ENCODE results near the gene GOSR1.
"Not testable (repeated sequence)": the region's sequence is repeated elsewhere in the genome, so short reads cannot be mapped to it uniquely, and the experiment has no call there.

The GOSR1 gene

GRCh38 chr17:30505868-30506417, 28.7 kb downstream of the GOSR1 start:
- no peak for DNase-seq (ENCODE audit: low read depth in 2 of 2)

GRCh38 chr17:30506481-30506880, 29.3 kb downstream of the GOSR1 start:
- DNase-seq (ENCODE audit: low read depth in 2 of 2): no peak

- no peak for DNase-seq (ENCODE audit: low read depth in 2 of 2)
Observed at GRCh38 chr17:30513346-30513745, 36.1 kb downstream of the GOSR1 start.

GRCh38 chr17:30514895-30515596, 37.8 kb downstream of the GOSR1 start:
- no peak for DNase-seq (ENCODE audit: low read depth in 2 of 2)

GRCh38 chr17:30517786-30518185, 40.6 kb downstream of the GOSR1 start:
- DNase-seq (ENCODE audit: low read depth in 2 of 2): no peak

- no peak for DNase-seq (ENCODE audit: low read depth in 2 of 2)
Observed at GRCh38 chr17:30519166-30519565, 42.0 kb downstream of the GOSR1 start.

GRCh38 chr17:30519707-30520106, 42.5 kb downstream of the GOSR1 start:
- DNase-seq (ENCODE audit: low read depth in 2 of 2): no peak

- DNase-seq (ENCODE audit: low read depth in 2 of 2): no peak
Observed at GRCh38 chr17:30520436-30520835, 43.2 kb downstream of the GOSR1 start.

- DNase-seq (ENCODE audit: low read depth in 2 of 2): no peak
Observed at GRCh38 chr17:30520882-30521281, 43.7 kb downstream of the GOSR1 start.

- no peak for DNase-seq (ENCODE audit: low read depth in 2 of 2)
Observed at GRCh38 chr17:30521766-30522165, 44.6 kb downstream of the GOSR1 start.

GRCh38 chr17:30523236-30523635, 46.0 kb downstream of the GOSR1 start:
- not testable (repeated sequence) for DNase-seq (ENCODE audit: low read depth in 2 of 2)

- no peak for DNase-seq (ENCODE audit: low read depth in 2 of 2)
Observed at GRCh38 chr17:30524847-30525246, 47.6 kb downstream of the GOSR1 start.

- DNase-seq (ENCODE audit: low read depth in 2 of 2): no peak
Observed at GRCh38 chr17:30526401-30526800, 49.2 kb downstream of the GOSR1 start.

GRCh38 chr17:30528701-30529100, 51.5 kb downstream of the GOSR1 start:
- DNase-seq (ENCODE audit: low read depth in 2 of 2): not testable (repeated sequence)

- DNase-seq (ENCODE audit: low read depth in 2 of 2): no peak
Observed at GRCh38 chr17:30530346-30531025, 53.3 kb downstream of the GOSR1 start.

GRCh38 chr17:30532871-30533270, 55.7 kb downstream of the GOSR1 start:
- DNase-seq (ENCODE audit: low read depth in 2 of 2): no peak

GRCh38 chr17:30534298-30534697, 57.1 kb downstream of the GOSR1 start:
- DNase-seq (ENCODE audit: low read depth in 2 of 2): no peak

- DNase-seq (ENCODE audit: low read depth in 2 of 2): no peak
Observed at GRCh38 chr17:30534938-30535921, 58.0 kb downstream of the GOSR1 start.

- not testable (repeated sequence) for DNase-seq (ENCODE audit: low read depth in 2 of 2)
Observed at GRCh38 chr17:30536846-30537245, 59.6 kb downstream of the GOSR1 start.

- not testable (repeated sequence) for DNase-seq (ENCODE audit: low read depth in 2 of 2)
Observed at GRCh38 chr17:30537667-30538066, 60.5 kb downstream of the GOSR1 start.

GRCh38 chr17:30541802-30542201, 64.6 kb downstream of the GOSR1 start:
- no peak for DNase-seq (ENCODE audit: low read depth in 2 of 2)

- no peak for DNase-seq (ENCODE audit: low read depth in 2 of 2)
Observed at GRCh38 chr17:30543456-30543855, 66.2 kb downstream of the GOSR1 start.

Measured in stimulated activated CD8-positive, alpha-beta memory T cell treated with anti-CD3 and anti-CD28 coated beads, Interleukin-7, amount 100 ng/mL, for 4 hours (primary cell).